HG03066 (cell line): Measurements from ENCODE around the gene ZNF438.

Experiments
- ATAC-seq: cut with Tn5 transposase; IDR thresholded peaks from one replicate; pipeline ENCODE4 v1.9.1; 2021; ENCODE audit warnings: low read depth; ENCODE audit not compliant: unreplicated experiment

The ZNF438 gene

GRCh38 chr10:30894221-30894620, 137.4 kb downstream of the ZNF438 start:
- ATAC-seq = no peak

- ATAC-seq = no peak
Measured at GRCh38 chr10:30893208-30893607, 138.5 kb downstream of the ZNF438 start.

GRCh38 chr10:30887839-30888238, 143.8 kb downstream of the ZNF438 start:
- ATAC-seq = no peak

- no peak for ATAC-seq
Measured at GRCh38 chr10:30885423-30885822, 146.2 kb downstream of the ZNF438 start.

GRCh38 chr10:30883751-30884150, 147.9 kb downstream of the ZNF438 start:
- ATAC-seq = no peak

GRCh38 chr10:30883116-30883515, 148.5 kb downstream of the ZNF438 start:
- no peak for ATAC-seq

- ATAC-seq = no peak
Measured at GRCh38 chr10:30882281-30882680, 149.4 kb downstream of the ZNF438 start.

GRCh38 chr10:30878920-30879319, 152.7 kb downstream of the ZNF438 start:
- ATAC-seq = no peak

- ATAC-seq = no peak
Measured at GRCh38 chr10:30877111-30877510, 154.6 kb downstream of the ZNF438 start.

GRCh38 chr10:30873411-30873810, 158.3 kb downstream of the ZNF438 start:
- no peak for ATAC-seq

- ATAC-seq = no peak
Measured at GRCh38 chr10:30870896-30871295, 160.8 kb downstream of the ZNF438 start.

- ATAC-seq = no peak
Measured at GRCh38 chr10:30869566-30869965, 162.1 kb downstream of the ZNF438 start.

GRCh38 chr10:30868611-30869010, 163.1 kb downstream of the ZNF438 start:
- no peak for ATAC-seq

GRCh38 chr10:30866896-30867295, 164.8 kb downstream of the ZNF438 start:
- no peak for ATAC-seq

- no peak for ATAC-seq
Measured at GRCh38 chr10:30865141-30865926, 166.3 kb downstream of the ZNF438 start.

- no peak for ATAC-seq
Measured at GRCh38 chr10:30863516-30864210, 168.0 kb downstream of the ZNF438 start.

- no peak for ATAC-seq
Measured at GRCh38 chr10:30862486-30862885, 169.2 kb downstream of the ZNF438 start.

GRCh38 chr10:30861976-30862375, 169.7 kb downstream of the ZNF438 start:
- ATAC-seq = no peak

GRCh38 chr10:30861221-30861620, 170.4 kb downstream of the ZNF438 start:
- no peak for ATAC-seq

GRCh38 chr10:30858499-30858898, 173.2 kb downstream of the ZNF438 start:
- no peak for ATAC-seq

GRCh38 chr10:30857803-30858202, 173.9 kb downstream of the ZNF438 start:
- no peak for ATAC-seq

- ATAC-seq = no peak
Measured at GRCh38 chr10:30855131-30855530, 176.5 kb downstream of the ZNF438 start.
